ENCODE data around the gene SERPINI2.
"Not testable (repeated sequence)": the region's sequence is repeated elsewhere in the genome, so short reads cannot be mapped to it uniquely, and the experiment has no call there.

The SERPINI2 gene

GRCh38 chr3:167450195-167450594 lies 23.6 kb downstream of the SERPINI2 start:
- FAIRE-seq (no peak), DNase-seq (ENCODE audit: low spot score) (no peak)

GRCh38 chr3:167445491-167445890 lies 28.4 kb downstream of the SERPINI2 start:
- FAIRE-seq = no peak
- DNase-seq (ENCODE audit: low spot score) = no peak

GRCh38 chr3:167441256-167441655 lies 32.6 kb downstream of the SERPINI2 start:
- FAIRE-seq = no peak
- DNase-seq (ENCODE audit: low spot score) = no peak

- DNase-seq (ENCODE audit: low spot score) (no peak), FAIRE-seq (no peak)
Observed at GRCh38 chr3:167437428-167438139, 36.3 kb downstream of the SERPINI2 start.

- FAIRE-seq; DNase-seq (ENCODE audit: low spot score): not testable (repeated sequence)
Observed at GRCh38 chr3:167426962-167427361, 46.9 kb downstream of the SERPINI2 start.

- not testable (repeated sequence) for DNase-seq (ENCODE audit: low spot score); FAIRE-seq
Observed at GRCh38 chr3:167422396-167422795, 51.4 kb downstream of the SERPINI2 start.

GRCh38 chr3:167409611-167410010 lies 64.2 kb downstream of the SERPINI2 start:
- no peak for DNase-seq (ENCODE audit: low spot score)
- FAIRE-seq = no peak

GRCh38 chr3:167406876-167407492 lies 66.9 kb downstream of the SERPINI2 start:
- DNase-seq (ENCODE audit: low spot score) (peak; percentile 53), FAIRE-seq (no peak)

GRCh38 chr3:167397826-167398225 lies 76.0 kb downstream of the SERPINI2 start:
- DNase-seq (ENCODE audit: low spot score) (no peak), FAIRE-seq (no peak)

- DNase-seq (ENCODE audit: low spot score) (no peak), FAIRE-seq (no peak)
Observed at GRCh38 chr3:167396075-167396474, 77.8 kb downstream of the SERPINI2 start.

- DNase-seq (ENCODE audit: low spot score) (no peak), FAIRE-seq (no peak)
Observed at GRCh38 chr3:167394003-167394402, 79.8 kb downstream of the SERPINI2 start.
